ENCODE results near the gene NUBP1. TPM values are rescaled to one million over a fixed set of nuclear protein-coding genes. Genes with fewer than 3 reads are reported as not detected.

The NUBP1 gene
- total and polyA plus RNA-seq, 9 of the 15 experiments (the other 6 are each of a cell fraction or from before 2014, with no cell fraction given) = 17.2 to 55.1 (median 35.6) TPM

GRCh38 chr16:10743610-10744369 is at the start of gene NUBP1 (continued):
- TF ChIP-seq CGGBP1 (CRISPR knock-in tag; IDR thresholded peaks at IDR 0.05) = no peak
- TF ChIP-seq, protein P1, sequence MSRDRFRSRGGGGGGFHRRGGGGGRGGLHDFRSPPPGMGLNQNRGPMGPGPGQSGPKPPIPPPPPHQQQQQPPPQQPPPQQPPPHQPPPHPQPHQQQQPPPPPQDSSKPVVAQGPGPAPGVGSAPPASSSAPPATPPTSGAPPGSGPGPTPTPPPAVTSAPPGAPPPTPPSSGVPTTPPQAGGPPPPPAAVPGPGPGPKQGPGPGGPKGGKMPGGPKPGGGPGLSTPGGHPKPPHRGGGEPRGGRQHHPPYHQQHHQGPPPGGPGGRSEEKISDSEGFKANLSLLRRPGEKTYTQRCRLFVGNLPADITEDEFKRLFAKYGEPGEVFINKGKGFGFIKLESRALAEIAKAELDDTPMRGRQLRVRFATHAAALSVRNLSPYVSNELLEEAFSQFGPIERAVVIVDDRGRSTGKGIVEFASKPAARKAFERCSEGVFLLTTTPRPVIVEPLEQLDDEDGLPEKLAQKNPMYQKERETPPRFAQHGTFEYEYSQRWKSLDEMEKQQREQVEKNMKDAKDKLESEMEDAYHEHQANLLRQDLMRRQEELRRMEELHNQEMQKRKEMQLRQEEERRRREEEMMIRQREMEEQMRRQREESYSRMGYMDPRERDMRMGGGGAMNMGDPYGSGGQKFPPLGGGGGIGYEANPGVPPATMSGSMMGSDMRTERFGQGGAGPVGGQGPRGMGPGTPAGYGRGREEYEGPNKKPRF (IDR thresholded peaks at IDR 0.05; ENCODE audit: low read depth, low read length) = no peak
- no peak for TF ChIP-seq HNRNPK (IDR thresholded peaks at IDR 0.05; ENCODE audit: low read depth, low read length, poor library complexity, severe bottlenecking)
- no peak for TF ChIP-seq ZFPM2 (CRISPR knock-in tag; IDR thresholded peaks at IDR 0.05)
- no peak for TF ChIP-seq ZNF780A (CRISPR knock-in tag; IDR thresholded peaks at IDR 0.05)
- TF ChIP-seq, protein P2, sequence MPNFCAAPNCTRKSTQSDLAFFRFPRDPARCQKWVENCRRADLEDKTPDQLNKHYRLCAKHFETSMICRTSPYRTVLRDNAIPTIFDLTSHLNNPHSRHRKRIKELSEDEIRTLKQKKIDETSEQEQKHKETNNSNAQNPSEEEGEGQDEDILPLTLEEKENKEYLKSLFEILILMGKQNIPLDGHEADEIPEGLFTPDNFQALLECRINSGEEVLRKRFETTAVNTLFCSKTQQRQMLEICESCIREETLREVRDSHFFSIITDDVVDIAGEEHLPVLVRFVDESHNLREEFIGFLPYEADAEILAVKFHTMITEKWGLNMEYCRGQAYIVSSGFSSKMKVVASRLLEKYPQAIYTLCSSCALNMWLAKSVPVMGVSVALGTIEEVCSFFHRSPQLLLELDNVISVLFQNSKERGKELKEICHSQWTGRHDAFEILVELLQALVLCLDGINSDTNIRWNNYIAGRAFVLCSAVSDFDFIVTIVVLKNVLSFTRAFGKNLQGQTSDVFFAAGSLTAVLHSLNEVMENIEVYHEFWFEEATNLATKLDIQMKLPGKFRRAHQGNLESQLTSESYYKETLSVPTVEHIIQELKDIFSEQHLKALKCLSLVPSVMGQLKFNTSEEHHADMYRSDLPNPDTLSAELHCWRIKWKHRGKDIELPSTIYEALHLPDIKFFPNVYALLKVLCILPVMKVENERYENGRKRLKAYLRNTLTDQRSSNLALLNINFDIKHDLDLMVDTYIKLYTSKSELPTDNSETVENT (CRISPR knock-in tag; IDR thresholded peaks at IDR 0.05) = no peak
- peak; percentile 35 for TF ChIP-seq CREB1 (IDR thresholded peaks at IDR 0.05)
- 0 out of 2 replicates have a peak, but pooled peaks have one; percentile 61 for TF ChIP-seq CREB1 (CRISPR knock-in tag; IDR thresholded peaks at IDR 0.05)
- TF ChIP-seq FOXA3 (CRISPR knock-in tag; conservative IDR thresholded peaks at IDR 0.05 in 1 of 2, IDR thresholded peaks at IDR 0.05 in 1 of 2) = no peak
- TF ChIP-seq RHOXF2B (CRISPR knock-in tag; conservative IDR thresholded peaks at IDR 0.05) = no peak
- TF ChIP-seq TFAM (CRISPR knock-in tag; conservative IDR thresholded peaks at IDR 0.05) = no peak
- TF ChIP-seq ZNF23 (CRISPR knock-in tag; IDR thresholded peaks at IDR 0.05) = no peak
- TF ChIP-seq, protein P3, sequence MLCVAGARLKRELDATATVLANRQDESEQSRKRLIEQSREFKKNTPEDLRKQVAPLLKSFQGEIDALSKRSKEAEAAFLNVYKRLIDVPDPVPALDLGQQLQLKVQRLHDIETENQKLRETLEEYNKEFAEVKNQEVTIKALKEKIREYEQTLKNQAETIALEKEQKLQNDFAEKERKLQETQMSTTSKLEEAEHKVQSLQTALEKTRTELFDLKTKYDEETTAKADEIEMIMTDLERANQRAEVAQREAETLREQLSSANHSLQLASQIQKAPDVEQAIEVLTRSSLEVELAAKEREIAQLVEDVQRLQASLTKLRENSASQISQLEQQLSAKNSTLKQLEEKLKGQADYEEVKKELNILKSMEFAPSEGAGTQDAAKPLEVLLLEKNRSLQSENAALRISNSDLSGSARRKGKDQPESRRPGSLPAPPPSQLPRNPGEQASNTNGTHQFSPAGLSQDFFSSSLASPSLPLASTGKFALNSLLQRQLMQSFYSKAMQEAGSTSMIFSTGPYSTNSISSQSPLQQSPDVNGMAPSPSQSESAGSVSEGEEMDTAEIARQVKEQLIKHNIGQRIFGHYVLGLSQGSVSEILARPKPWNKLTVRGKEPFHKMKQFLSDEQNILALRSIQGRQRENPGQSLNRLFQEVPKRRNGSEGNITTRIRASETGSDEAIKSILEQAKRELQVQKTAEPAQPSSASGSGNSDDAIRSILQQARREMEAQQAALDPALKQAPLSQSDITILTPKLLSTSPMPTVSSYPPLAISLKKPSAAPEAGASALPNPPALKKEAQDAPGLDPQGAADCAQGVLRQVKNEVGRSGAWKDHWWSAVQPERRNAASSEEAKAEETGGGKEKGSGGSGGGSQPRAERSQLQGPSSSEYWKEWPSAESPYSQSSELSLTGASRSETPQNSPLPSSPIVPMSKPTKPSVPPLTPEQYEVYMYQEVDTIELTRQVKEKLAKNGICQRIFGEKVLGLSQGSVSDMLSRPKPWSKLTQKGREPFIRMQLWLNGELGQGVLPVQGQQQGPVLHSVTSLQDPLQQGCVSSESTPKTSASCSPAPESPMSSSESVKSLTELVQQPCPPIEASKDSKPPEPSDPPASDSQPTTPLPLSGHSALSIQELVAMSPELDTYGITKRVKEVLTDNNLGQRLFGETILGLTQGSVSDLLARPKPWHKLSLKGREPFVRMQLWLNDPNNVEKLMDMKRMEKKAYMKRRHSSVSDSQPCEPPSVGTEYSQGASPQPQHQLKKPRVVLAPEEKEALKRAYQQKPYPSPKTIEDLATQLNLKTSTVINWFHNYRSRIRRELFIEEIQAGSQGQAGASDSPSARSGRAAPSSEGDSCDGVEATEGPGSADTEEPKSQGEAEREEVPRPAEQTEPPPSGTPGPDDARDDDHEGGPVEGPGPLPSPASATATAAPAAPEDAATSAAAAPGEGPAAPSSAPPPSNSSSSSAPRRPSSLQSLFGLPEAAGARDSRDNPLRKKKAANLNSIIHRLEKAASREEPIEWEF (CRISPR knock-in tag; IDR thresholded peaks at IDR 0.05) = no peak
- no peak for TF ChIP-seq HNRNPL (IDR thresholded peaks at IDR 0.05; ENCODE audit: low read depth, low read length)
- no peak for TF ChIP-seq NR3C1 (CRISPR knock-in tag; IDR thresholded peaks at IDR 0.05)
- TF ChIP-seq RAD21 (CRISPR knock-in tag; conservative IDR thresholded peaks at IDR 0.05 in 1 of 2, IDR thresholded peaks at IDR 0.05 in 1 of 2) = no peak
- no peak for TF ChIP-seq ZNF785 (CRISPR knock-in tag; IDR thresholded peaks at IDR 0.05)
- no peak for TF ChIP-seq MEF2A (IDR thresholded peaks at IDR 0.05; ENCODE audit: control insufficient read depth, low read depth, low read length)

Measured in K562 (cell line).